Liver (tissue), 9 donors: ENCODE data around the gene PAX6. TPM values are rescaled to one million over a fixed set of nuclear protein-coding genes. Genes with fewer than 3 reads are reported as not detected.

Source experiments
- DNase-seq: peaks from one replicate; pipeline ENCODE4 v3.0.0-alpha.2; 2017; ENCODE audit warnings: low spot score
- H3K27ac ChIP-seq, 2 donors: one replicate each; pipeline ENCODE4 v1.7.0; 2013; ENCODE audit warnings: inconsistent platforms in 2 of 2, low read length in 2 of 2, control low read depth in 1 of 2, low read depth in 1 of 2, mild to moderate bottlenecking in 1 of 2
- H3K27me3 ChIP-seq, 4 donors: one replicate each; pipeline versions ENCODE4 v1.6.1 to v1.7.0; 2013; ENCODE audit warnings: low read length in 3 of 4, inconsistent platforms in 1 of 4, mild to moderate bottlenecking in 1 of 4, moderate library complexity in 1 of 4; ENCODE audit not compliant: control insufficient read depth in 4 of 4, insufficient read depth in 4 of 4
- H3K36me3 ChIP-seq, 4 donors: one replicate each; pipeline versions ENCODE4 v1.6.1 to v1.7.0; 2013; ENCODE audit warnings: low read length in 3 of 4, mild to moderate bottlenecking in 3 of 4, low read depth in 1 of 4, moderate library complexity in 1 of 4; ENCODE audit not compliant: control insufficient read depth in 4 of 4, insufficient read depth in 3 of 4
- H3K4me1 ChIP-seq, 4 donors: one replicate each; pipeline versions ENCODE4 v1.6.1 to v1.7.0; 2013; ENCODE audit warnings: low read length in 3 of 4, mild to moderate bottlenecking in 3 of 4, moderate library complexity in 1 of 4; ENCODE audit not compliant: control insufficient read depth in 4 of 4, insufficient read depth in 4 of 4
- H3K4me3 ChIP-seq, 3 donors: one replicate each; pipeline versions ENCODE4 v1.6.1 to v1.7.0; 2013; ENCODE audit warnings: low read length in 3 of 3, control low read depth in 1 of 3, low read depth in 1 of 3, mild to moderate bottlenecking in 1 of 3
- H3K9ac ChIP-seq, 2 donors: one replicate each; pipeline ENCODE4 v1.7.0; 2013; ENCODE audit warnings: low read length in 2 of 2, mild to moderate bottlenecking in 2 of 2, moderate library complexity in 2 of 2, control low read depth in 1 of 2, low read depth in 1 of 2
- H3K9me3 ChIP-seq, 4 donors: one replicate each; pipeline versions ENCODE4 v1.6.1 to v1.7.0; 2013; ENCODE audit warnings: low read length in 3 of 4; ENCODE audit not compliant: control insufficient read depth in 4 of 4
- ATF3 ChIP-seq: IDR thresholded peaks from 2 replicates; pipeline ENCODE4 v1.6.1; 2016; ENCODE audit warnings: antibody characterized with exemption
- CTCF ChIP-seq: fragments of 150-350 bp; IDR thresholded peaks from 2 replicates; pipeline ENCODE4 v1.5.1; 2017; ENCODE audit warnings: improper control_type of control experiment, low read depth, low read length; ENCODE audit not compliant: missing input control
- EGR1 ChIP-seq, 2 donors: IDR thresholded peaks; 2 replicates each; pipeline ENCODE4 v1.6.1; 2016 to 2018; ENCODE audit warnings: antibody characterized with exemption in 2 of 2, low read depth in 2 of 2
- FOXA1 ChIP-seq: IDR thresholded peaks from 2 replicates; pipeline ENCODE4 v1.6.1; 2016; ENCODE audit warnings: antibody characterized with exemption
- FOXA2 ChIP-seq: IDR thresholded peaks from 2 replicates; pipeline ENCODE4 v1.6.1; 2016; ENCODE audit warnings: antibody characterized with exemption
- GABPA ChIP-seq, 2 donors: IDR thresholded peaks in 1 of 2; conservative IDR thresholded peaks in 1 of 2; 2 replicates each; pipeline ENCODE4 v1.6.1; 2016; ENCODE audit warnings: antibody characterized with exemption in 2 of 2, mild to moderate bottlenecking in 1 of 2, moderate library complexity in 1 of 2
- HNF4A ChIP-seq, 2 donors: conservative IDR thresholded peaks; 2 replicates each; pipeline ENCODE4 v1.6.1; 2016; ENCODE audit warnings: antibody characterized with exemption in 2 of 2, mild to moderate bottlenecking in 2 of 2
- HNF4G ChIP-seq: IDR thresholded peaks from 2 replicates; pipeline ENCODE4 v1.6.1; 2016; ENCODE audit warnings: antibody characterized with exemption
- JUND ChIP-seq, 2 donors: IDR thresholded peaks; 2 replicates each; pipeline ENCODE4 v1.6.1; 2016; ENCODE audit warnings: antibody characterized with exemption in 2 of 2
- MAX ChIP-seq: IDR thresholded peaks from 2 replicates; pipeline ENCODE4 v1.6.1; 2016; ENCODE audit warnings: antibody characterized with exemption
- NR2F2 ChIP-seq: IDR thresholded peaks from 2 replicates; pipeline ENCODE4 v1.6.1; 2016; ENCODE audit warnings: antibody characterized with exemption
- RAD21 ChIP-seq, 2 donors: IDR thresholded peaks; 2 replicates each; pipeline ENCODE4 v1.6.1; 2016; ENCODE audit warnings: antibody characterized with exemption in 2 of 2, mild to moderate bottlenecking in 2 of 2
- REST ChIP-seq: IDR thresholded peaks from 2 replicates; pipeline ENCODE4 v1.6.1; 2016; ENCODE audit warnings: antibody characterized with exemption, mild to moderate bottlenecking
- RXRA ChIP-seq, 2 donors: IDR thresholded peaks; 2 replicates each; pipeline ENCODE4 v1.6.1; 2017 to 2018; ENCODE audit warnings: antibody characterized with exemption in 2 of 2, mild to moderate bottlenecking in 1 of 2
- SP1 ChIP-seq: IDR thresholded peaks from 2 replicates; pipeline ENCODE4 v1.6.1; 2018; ENCODE audit warnings: antibody characterized with exemption, mild to moderate bottlenecking
- TAF1 ChIP-seq: conservative IDR thresholded peaks from 2 replicates; pipeline ENCODE4 v1.6.1; 2016; ENCODE audit warnings: antibody characterized with exemption, mild to moderate bottlenecking
- YY1 ChIP-seq: IDR thresholded peaks from 2 replicates; pipeline ENCODE4 v1.6.1; 2016; ENCODE audit warnings: antibody characterized with exemption, mild to moderate bottlenecking
- ZBTB33 ChIP-seq: IDR thresholded peaks from 2 replicates; pipeline ENCODE4 v1.6.1; 2016; ENCODE audit warnings: antibody characterized with exemption
- WGBS: extraction: QIAGEN DNeasy Blood & Tissue Kit; methylation state at CpG from one replicate; pipeline ENCODE4 v1.1.7; 2013; 5-methylcytosine and 5-hydroxymethylcytosine counted together
- polyA plus RNA-seq, 2 donors: library from polyadenylated mRNA; stranded (reverse) in 1 of 2; unstranded in 1 of 2; fragments of 200-250 nt in 1 of 2; fragments of >200 nt in 1 of 2; fragmentation: Nextera tagmentation in 1 of 2; extraction: Ambion mirVana in 1 of 2; gene quantifications; one replicate each; pipeline versions ENCODE4 v1.2.1 to v1.2.3, GENCODE V29; 2013 to 2015
- total RNA-seq, 2 donors: library from RNA; depleted of rRNA; stranded (reverse); fragments of >200 nt; gene quantifications; one replicate each; pipeline ENCODE4 v1.2.3, GENCODE V29; 2014
- donor health status: healthy.
- donor health status: healthy.
- donor health status: healthy.
- donor health status: healthy.
- donor health status: healthy.

PAX6 gene
- total and polyA plus RNA-seq, 4 donors = not detected

- Histone ChIP-seq H3K36me3 (no peaks in the 10 kb centered on the region), H3K9ac (no peak overlapping the region), H3K27ac (no peak overlapping the region), H3K4me3 (no peak overlapping the region), H3K4me1 (peaks cover 10 to 15% (median 15%) of the 10 kb centered on the region in 4 donors), H3K9me3 (peaks cover 0 to 5% (median under 1%) of the 10 kb centered on the region in 4 donors), H3K27me3 (peaks cover 2 to 29% (median 18%) of the 10 kb centered on the region in 4 donors)
- no peak for DNase-seq
- no peak for TF ChIP-seq RAD21 (IDR thresholded peaks at IDR 0.05)
- TF ChIP-seq ATF3 = no peak
- no peak for TF ChIP-seq NR2F2
- no peak for TF ChIP-seq YY1
- no peak for TF ChIP-seq SP1
- no peak for TF ChIP-seq REST
- no peak for TF ChIP-seq FOXA2
- no peak for TF ChIP-seq FOXA1
- TF ChIP-seq GABPA (IDR thresholded peaks at IDR 0.05 in 1 of 2, conservative IDR thresholded peaks at IDR 0.05 in 1 of 2) = no peak
- no peak for TF ChIP-seq TAF1
- TF ChIP-seq MAX = no peak
- TF ChIP-seq ZBTB33 = no peak
- no peak for TF ChIP-seq HNF4A (conservative IDR thresholded peaks at IDR 0.05)
- TF ChIP-seq JUND (IDR thresholded peaks at IDR 0.05) = no peak
- TF ChIP-seq RXRA (IDR thresholded peaks at IDR 0.05) = no peak
- no peak for TF ChIP-seq EGR1 (IDR thresholded peaks at IDR 0.05; ENCODE audit: low read depth in 2 of 2)
- TF ChIP-seq HNF4G = no peak
- TF ChIP-seq CTCF = no peak
- 14% methylated on average over 19 of the region's 19 CpGs for WGBS
Observed at GRCh38 chr11:31796499-31797189, 14.5 kb downstream of the PAX6 start.
